ENCODE measurements around the gene HDAC3.

HDAC3 gene

GRCh38 chr5:141573489-141574121 is 63.0 kb downstream of the HDAC3 start:
- no peak overlapping the region for H3K4me3 ChIP-seq (ENCODE audit: low read depth, low read length)
- no peak for TF ChIP-seq CTCF (IDR thresholded peaks at IDR 0.05; ENCODE audit: low read depth, low read length)
- DNase-seq (ENCODE audit: low read depth, low spot score) = no peak
- in situ Hi-C loops (cut with HindIII; ENCODE audit: low sequenced_read_pairs) = no loop called here

All from astrocyte of the spinal cord (primary cell).